ENCODE data around the gene CEACAM21.

Gene CEACAM21

GRCh38 chr19:41617941-41618730 is 42.2 kb downstream of the CEACAM21 start:
- DNase-seq (ENCODE audit: low spot score) = no peak
- ChIA-PET CTCF (interaction anchor here (0.6 to 1.8 kb wide), 4 partner anchors 21 to 89 kb away, joined by 3 to 5 read pairs (median 4); no protein-coding TSS in a partner anchor), POLR2A (ENCODE audit: low non-redundant PET) (no interaction called here)
- TF ChIP-seq, protein P1, sequence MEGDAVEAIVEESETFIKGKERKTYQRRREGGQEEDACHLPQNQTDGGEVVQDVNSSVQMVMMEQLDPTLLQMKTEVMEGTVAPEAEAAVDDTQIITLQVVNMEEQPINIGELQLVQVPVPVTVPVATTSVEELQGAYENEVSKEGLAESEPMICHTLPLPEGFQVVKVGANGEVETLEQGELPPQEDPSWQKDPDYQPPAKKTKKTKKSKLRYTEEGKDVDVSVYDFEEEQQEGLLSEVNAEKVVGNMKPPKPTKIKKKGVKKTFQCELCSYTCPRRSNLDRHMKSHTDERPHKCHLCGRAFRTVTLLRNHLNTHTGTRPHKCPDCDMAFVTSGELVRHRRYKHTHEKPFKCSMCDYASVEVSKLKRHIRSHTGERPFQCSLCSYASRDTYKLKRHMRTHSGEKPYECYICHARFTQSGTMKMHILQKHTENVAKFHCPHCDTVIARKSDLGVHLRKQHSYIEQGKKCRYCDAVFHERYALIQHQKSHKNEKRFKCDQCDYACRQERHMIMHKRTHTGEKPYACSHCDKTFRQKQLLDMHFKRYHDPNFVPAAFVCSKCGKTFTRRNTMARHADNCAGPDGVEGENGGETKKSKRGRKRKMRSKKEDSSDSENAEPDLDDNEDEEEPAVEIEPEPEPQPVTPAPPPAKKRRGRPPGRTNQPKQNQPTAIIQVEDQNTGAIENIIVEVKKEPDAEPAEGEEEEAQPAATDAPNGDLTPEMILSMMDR (conservative IDR thresholded peaks at IDR 0.05; ENCODE audit: low read depth) = no peak
- H3K27ac ChIP-seq = no peak overlapping the region

DNA sequence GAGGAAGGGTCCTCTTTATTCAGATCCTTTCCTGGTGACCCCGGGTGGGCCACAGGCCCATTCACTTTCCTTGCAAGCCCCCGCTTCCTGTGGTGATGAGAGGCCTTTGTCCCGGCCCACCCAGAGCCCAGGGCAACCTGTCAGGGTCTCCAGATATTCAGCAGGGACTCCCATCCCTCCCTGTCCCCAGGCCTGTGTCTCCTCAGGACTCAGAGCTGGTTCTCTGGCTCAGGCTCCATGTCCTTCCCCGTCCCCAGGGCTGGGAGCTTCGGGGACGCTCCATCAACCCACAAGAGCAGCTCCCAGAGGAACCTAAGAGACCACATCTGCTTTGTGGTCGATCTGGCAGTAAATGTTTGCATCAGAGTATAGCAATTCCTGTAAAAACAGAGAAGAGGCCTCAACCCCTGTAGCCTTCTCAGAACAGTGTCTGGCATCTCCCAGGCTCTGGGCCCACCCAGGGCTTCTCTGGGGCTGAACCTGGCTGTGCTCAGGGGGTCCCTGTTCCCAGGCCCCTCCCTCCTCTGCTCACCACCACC is 43.1 kb downstream of the CEACAM21 start:
- CTCF ChIA-PET = no interaction called here
- no peak for DNase-seq (ENCODE audit: low spot score)
- TF ChIP-seq, protein P1 (conservative IDR thresholded peaks at IDR 0.05; ENCODE audit: low read depth) = no peak
- POLR2A ChIA-PET (ENCODE audit: low non-redundant PET) = no interaction called here
- no peak overlapping the region for H3K27ac ChIP-seq

- no peak for DNase-seq (ENCODE audit: low spot score)
- no peak overlapping the region for H3K27ac ChIP-seq
- ChIA-PET CTCF (no interaction called here), POLR2A (ENCODE audit: low non-redundant PET) (no interaction called here)
- TF ChIP-seq, protein P1 (conservative IDR thresholded peaks at IDR 0.05; ENCODE audit: low read depth) = no peak
Measured at GRCh38 chr19:41620171-41620570, 44.2 kb downstream of the CEACAM21 start.

GRCh38 chr19:41621226-41621625 is 45.3 kb downstream of the CEACAM21 start:
- ChIA-PET CTCF (no interaction called here), POLR2A (ENCODE audit: low non-redundant PET) (no interaction called here)
- TF ChIP-seq, protein P1 (conservative IDR thresholded peaks at IDR 0.05; ENCODE audit: low read depth) = no peak
- DNase-seq (ENCODE audit: low spot score) = no peak
- no peak overlapping the region for H3K27ac ChIP-seq

DNA sequence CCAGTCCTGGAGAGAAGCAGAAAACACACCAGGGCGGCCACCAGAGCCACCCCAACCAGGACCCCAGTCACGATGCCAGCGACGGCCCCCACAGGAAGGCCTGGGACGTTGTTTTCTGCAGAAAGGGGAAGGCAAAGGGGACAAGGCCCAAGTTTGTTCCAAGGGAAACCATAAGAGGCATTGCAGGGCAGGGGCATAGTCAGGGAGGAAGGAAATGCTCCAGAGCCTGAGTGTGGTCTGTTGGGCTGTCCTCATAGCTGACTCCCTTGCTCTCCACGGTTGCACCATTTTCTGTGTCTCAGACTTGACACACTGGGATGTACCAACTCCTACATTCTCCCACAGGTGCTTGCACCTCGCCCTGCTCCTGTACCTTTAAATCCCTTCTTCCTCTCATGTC is 45.7 kb downstream of the CEACAM21 start:
- CTCF ChIA-PET = no interaction called here
- POLR2A ChIA-PET (ENCODE audit: low non-redundant PET) = no interaction called here
- H3K27ac ChIP-seq = no peak overlapping the region
- TF ChIP-seq, protein P1 (conservative IDR thresholded peaks at IDR 0.05; ENCODE audit: low read depth) = no peak
- no peak for DNase-seq (ENCODE audit: low spot score)

DNA sequence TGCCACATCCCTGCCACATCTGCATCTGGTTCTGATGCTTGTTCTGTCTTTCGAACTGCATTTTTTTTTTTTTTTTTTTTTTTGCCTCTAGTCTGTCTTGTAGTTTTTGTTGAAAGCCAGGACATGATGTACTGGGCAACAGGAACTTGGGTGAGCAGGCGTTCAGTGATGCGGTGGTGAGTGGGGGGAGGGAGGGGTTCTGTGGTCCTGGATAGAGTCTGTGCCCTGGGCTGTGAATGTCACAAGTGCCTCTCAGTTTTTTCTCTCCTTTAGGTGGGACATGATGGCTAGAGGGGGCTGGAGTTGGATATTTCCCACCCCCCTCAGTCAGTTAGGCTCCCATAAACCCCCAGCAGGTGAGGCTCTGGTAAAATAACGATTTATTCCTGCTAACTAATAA is 47.4 kb downstream of the CEACAM21 start:
- CTCF ChIA-PET = no interaction called here
- H3K27ac ChIP-seq = no peak overlapping the region
- TF ChIP-seq, protein P1 (conservative IDR thresholded peaks at IDR 0.05; ENCODE audit: low read depth) = no peak
- no peak for DNase-seq (ENCODE audit: low spot score)
- POLR2A ChIA-PET (ENCODE audit: low non-redundant PET) = no interaction called here

Data from RWPE1 (cell line).